GM12892 (cell line): ENCODE results near the gene DDX25.

Experiments
- DNase-seq: peaks from one replicate; pipeline ENCODE4 v3.0.0; 2011; ENCODE audit not compliant: insufficient read length
- FAIRE-seq: peaks from 2 replicates; lab custom pipeline; 2011; peaks lifted over from hg19 to GRCh38; lab: Jason Lieb, UNC
- POLR2A ChIP-seq: IDR thresholded peaks from 2 replicates; pipeline ENCODE4 v1.6.1; 2011; ENCODE audit warnings: low read depth, low read length, control low read depth
- POLR2AphosphoS5 ChIP-seq: IDR thresholded peaks from 2 replicates; pipeline ENCODE4 v1.6.1; 2011; ENCODE audit warnings: low read depth, low read length, control low read depth
- TAF1 ChIP-seq: IDR thresholded peaks from 2 replicates; pipeline ENCODE4 v1.6.1; 2011; ENCODE audit warnings: low read depth, mild to moderate bottlenecking, control low read depth, low read length, borderline replicate concordance

The DDX25 gene

DNA sequence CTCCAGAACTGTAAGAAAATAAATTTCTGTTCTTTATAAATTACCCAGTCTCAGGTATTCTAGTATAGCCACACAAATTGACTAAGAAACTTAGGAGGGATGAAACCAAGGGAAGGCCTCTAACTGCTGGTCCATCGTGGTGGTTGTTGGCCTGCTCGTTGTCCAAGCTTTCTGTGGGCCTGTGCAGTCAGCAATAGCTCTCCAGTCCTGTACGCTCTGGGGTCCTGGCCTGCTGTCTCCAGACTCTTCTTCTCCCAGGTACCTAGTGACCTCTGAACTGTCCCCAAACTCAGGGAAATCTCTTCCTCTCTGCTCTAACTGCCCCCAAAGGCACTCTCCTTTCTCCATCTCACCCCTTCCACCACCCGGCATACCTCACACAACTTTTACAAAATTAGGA lies 35.8 kb downstream of the DDX25 start:
- DNase-seq (no peak), FAIRE-seq (no peak)
- no peak for TF ChIP-seq POLR2A
- TF ChIP-seq POLR2AphosphoS5: no peak

DNA sequence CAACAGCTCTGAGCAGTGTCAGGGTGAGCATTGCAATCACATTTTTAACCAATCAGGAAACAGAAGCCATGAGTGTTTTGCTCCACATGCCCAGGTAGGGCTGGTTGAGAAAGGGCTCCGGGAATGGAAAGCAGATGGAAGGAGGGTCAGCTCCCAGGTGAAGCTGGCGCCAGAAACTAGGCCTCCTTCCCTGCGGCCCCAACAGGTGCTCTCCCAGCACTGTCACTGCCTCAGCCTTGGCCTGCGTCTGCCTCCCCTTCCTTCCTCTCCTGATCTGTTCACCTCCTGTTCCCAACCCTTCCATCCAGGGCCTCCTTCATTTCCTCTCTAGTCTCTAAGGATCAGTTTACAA lies 36.9 kb downstream of the DDX25 start:
- TF ChIP-seq TAF1 (no peak), POLR2AphosphoS5 (no peak)
- FAIRE-seq (no peak), DNase-seq (no peak)

DNA sequence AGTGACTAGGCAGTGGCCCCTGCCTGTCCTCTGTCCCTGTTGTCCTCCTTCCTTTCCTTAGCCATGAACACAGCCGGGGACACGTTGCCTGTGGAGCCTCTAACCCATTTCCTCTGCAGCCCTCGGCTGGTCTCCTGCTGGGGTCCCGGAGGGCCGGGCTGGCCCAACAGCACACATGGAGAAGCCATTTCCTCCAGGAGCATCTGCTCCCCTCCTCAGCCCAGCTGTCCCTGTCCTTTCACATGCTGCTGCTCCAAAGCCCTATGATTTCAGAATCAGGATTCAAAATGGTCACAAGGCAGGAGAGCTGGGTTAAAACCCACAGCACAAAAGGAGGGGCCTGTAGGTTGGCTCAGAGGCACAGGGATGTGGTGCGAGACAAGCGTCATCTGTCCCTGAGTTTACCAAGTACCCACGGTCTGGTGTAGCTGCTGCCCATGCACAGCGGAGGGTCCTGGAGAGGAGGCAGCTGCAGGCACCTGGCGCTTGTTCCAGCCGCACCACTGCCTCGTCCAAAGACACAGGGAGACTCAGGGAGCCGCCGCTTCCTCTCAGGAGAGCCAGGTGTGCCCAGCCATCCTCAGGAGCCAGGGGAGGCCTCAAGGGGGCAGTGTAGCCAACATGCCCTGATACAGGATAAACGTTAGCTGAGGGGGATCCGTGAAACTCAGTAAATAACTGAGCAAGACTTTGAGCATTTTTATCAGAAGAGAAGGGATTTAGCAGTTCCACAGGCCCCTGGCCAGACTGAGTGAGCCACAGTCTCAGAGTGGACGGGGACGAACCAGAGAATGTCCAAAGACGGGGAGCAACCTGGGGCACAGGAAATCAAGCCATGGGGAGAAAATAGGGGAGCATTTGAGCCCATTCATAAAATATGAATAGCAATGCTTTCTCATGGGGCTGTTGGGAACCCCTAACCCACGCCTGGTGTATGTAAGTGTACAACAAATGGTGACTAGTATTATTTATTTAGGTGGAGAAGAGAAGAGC lies 37.6 kb downstream of the DDX25 start:
- peak; percentile 87 for FAIRE-seq
- TF ChIP-seq POLR2A (no peak), POLR2AphosphoS5 (no peak)
- peak; percentile 52 for DNase-seq

DNA sequence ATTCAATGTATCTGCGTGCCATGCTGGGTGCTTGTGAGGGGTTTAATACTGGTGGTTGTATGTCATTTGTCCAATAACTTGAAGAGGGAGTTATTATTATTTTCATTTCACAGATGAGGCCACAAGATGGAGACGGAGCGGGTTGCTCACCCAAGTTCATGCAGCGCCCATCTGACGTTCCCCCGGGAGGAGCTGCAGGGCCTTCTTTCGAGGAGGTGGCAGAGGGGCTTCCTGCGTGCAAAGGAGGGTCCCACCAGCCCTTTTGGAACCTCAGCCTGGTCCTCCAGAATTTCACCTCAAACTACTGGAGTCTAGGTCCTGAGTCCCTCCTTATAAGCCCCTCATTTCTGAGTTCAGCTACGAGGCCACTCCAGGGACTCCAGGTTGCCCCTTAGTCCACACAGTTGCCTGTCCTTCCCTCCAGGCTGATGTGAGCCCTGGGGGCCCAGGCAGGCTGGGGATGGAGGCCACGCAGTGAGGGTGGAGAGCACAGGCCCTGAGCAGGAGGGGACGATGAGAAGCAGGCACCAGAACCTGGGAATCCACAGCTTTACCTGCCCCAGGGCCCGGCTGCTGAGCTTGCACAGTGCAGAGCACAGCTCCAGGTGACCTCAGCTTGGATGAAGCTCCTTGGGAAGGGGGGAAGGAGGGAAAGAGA lies 38.6 kb downstream of the DDX25 start:
- FAIRE-seq (no peak), DNase-seq (no peak)

DNA sequence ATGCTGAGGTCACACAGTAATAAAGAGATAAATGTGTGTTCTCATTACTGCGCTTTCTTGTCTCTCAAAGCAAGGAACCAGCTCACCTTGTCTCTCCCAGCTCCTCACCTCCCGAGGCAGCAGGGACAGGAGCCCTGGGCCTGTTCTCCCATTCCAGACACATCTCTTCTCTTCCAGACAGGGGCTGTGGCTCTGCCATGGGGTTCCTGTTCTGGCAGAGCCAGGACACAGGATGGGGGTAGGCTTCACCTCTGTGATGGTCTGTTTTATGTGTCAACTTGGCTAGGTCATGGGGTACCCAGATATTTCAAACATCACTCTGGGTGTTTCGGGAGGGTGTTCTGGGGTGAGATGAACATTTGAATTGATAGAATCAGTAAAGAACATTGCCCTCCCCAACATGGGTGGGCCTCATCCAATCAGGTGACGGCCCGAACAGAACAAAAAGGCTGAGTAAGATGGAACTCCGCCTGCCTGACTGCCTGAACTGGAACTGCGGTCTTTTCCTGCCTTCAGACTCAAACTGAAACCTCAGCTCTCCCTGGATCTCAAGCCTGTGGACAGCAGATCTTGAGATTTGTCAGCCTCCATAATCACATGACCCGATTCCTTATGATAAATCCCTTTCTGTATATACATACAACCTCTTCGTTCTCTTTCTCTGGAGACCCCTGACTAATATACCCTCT lies 39.5 kb downstream of the DDX25 start:
- FAIRE-seq: peak; percentile 27
- no peak for TF ChIP-seq POLR2A
- no peak for TF ChIP-seq TAF1
- no peak for TF ChIP-seq POLR2AphosphoS5
- DNase-seq: no peak

More for the DNA sequence above, 38.6 kb downstream of the DDX25 start:
- no peak for TF ChIP-seq POLR2A
- TF ChIP-seq POLR2AphosphoS5: no peak
- TF ChIP-seq TAF1: no peak

DNA sequence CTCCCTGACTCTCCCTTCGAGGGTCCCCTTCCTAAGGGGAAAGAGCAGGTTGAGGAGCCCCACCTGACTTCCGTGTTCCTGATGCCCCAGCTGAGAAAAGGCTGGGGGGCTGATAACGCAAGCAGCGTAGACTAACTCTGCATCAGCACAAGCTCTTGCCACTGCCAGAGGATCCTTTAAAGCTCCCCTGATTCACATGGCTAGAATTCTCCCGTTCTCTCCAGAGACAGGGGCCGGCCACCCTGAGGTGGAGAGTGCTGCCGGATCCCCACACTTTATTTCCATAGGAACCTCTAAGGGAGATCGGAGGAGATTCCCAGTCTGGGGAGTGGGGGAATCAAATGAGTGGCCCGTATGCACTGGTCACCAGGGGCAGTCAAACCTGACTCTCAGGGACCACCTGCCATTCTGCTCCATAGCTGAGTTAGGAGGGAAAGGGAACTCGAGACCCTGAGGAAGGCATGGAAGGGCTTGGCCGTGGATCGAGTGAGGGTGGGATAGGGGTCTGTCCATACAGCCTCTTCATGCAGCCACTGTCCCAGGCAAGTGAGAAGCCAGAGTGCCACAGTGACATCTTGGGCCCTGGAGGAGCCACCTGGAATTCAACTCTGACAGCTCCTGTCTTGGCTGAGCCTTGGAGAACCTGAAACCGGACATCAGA lies 40.2 kb downstream of the DDX25 start:
- TF ChIP-seq POLR2A (no peak), POLR2AphosphoS5 (no peak), TAF1 (no peak)
- no peak for FAIRE-seq

DNA sequence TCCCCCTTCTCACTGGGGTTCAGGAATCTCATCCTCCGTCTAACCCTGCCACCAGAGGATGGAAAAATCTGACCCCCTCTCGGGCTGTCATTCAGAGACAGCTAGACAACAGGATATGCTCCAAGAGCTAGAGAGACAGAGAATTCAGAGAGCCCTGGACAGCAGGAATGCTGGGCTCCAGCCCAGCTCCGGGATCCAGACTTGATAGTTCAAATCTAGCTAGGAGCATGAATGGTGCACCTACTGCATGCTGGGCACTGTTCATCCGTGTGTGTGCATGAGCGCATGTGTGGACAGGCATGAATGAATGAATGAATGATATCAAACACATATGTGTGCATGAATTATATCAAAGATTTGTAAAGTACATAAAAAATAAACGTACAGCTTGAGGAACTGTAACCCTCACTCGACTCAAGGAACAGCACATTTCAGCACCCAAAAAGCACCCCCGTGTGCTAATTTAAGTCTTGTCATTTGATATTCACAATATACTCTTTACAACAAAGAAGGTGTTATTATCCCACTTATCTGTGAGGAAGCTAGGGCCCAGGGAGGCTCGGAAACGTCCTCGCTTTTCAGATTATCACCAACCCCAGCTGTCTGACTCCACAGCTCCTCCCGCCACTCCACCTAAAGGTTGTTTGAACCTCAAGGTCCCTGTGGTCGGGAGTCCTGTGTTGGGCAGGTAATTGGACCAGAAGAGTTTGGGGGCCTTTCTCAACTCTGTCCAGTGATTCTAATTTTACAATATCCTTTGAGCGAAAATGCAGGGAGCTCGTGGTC lies 40.9 kb downstream of the DDX25 start:
- FAIRE-seq (no peak), DNase-seq (no peak)
- TF ChIP-seq POLR2AphosphoS5 (no peak), TAF1 (no peak), POLR2A (no peak)

More for the DNA sequence above, 40.2 kb downstream of the DDX25 start:
- no peak for DNase-seq

DNA sequence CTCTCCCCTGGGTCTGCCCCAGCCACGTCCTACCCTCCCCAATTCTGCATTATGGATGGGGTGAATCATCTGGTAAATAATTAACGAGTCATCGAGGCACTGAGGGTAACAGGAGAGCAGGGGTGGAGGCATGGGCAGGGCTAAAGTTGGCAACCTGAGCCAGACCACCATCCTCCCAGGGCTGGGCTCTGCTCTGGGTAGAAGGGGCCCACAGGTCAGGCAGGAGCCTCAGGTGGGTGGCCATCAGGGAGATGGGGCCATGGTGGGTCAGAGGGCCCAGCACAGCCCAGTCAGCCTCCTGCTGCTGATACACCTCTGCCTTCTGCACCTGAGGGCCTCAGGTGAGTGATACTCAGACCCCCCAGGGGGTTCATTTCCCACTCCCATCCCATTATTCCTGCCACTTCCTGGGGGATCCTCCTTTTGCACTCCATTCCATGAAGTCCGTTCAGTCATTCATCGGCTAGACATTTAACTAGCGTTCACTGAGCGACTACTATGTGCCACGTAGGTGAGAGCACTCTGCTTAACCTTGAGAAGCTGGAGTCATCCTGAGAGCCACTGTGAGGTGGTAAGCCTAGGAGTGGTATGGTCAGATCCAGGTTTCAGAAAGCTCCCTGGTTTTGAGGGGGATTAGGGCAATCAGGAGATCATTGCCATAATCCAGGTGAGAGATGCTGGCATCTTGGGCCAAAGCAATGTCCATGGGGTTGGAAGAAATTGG lies 41.7 kb downstream of the DDX25 start, which contains the start of gene VSIG10L2:
VSIG10L2 (plus strand) TSS at position 248 of the 724 bp plus-strand sequence; CDS start at position 260, 12 bp downstream.
- DNase-seq (no peak), FAIRE-seq (no peak)
- TF ChIP-seq TAF1 (no peak), POLR2A (no peak), POLR2AphosphoS5 (no peak)

DNA sequence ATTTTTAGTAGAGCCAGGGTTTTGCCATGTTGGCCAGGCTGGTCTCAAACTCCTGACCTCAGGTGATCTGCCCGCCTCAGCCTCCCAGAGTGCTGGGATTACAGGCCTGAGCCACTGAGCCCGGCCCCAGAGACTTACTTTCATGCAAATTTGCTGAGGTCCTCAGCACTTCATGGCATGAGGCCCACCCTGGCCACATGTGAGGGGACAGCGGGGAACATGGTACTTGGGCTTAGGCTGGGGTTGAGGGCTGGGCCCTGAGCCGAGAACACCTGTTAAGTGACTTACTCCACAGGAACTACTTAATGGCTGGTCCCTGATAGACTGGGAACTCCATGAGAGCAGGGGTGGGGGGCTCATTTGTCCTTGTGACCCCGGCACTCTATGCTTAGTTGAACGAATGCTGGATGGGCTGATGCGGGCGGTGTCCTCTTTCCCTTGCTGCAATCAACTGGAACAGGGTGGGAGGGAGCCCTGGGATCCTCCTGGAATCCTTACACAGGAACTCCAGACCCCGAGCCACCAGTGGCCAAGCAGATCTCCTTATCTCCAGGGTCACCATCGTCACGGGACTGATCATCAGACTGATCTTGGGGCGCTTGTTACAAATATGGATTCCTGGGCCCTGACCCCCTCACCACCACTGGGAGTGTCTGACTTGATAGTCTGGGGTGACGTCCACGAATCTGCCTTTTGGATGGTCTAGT lies 42.6 kb downstream of the DDX25 start:
- DNase-seq (no peak), FAIRE-seq (no peak)
- TF ChIP-seq POLR2A (no peak), POLR2AphosphoS5 (no peak), TAF1 (no peak)
